Spleen (tissue), 7 donors: ENCODE data around the gene FAM89A.

Source experiments
- CTCF ChIP-seq, 11 experiments: fragments of 200-600 bp in 7 of 11; fragments of 450-650 bp in 4 of 11; sonication (generic) in 4 of 11; IDR thresholded peaks in 8 of 11; conservative IDR thresholded peaks in 3 of 11; 1 replicate in 7 of 11; 2 replicates in 4 of 11; pipeline versions ENCODE4 v1.4.0 to v1.8.0; 2016 to 2021; ENCODE audit warnings: antibody characterized with exemption in 11 of 11, inconsistent platforms in 4 of 11, mild to moderate bottlenecking in 1 of 11
- POLR2A ChIP-seq, 3 donors: fragments of 450-650 bp; IDR thresholded peaks; one replicate each; pipeline ENCODE4 v1.5.1; 2017; ENCODE audit warnings: antibody characterized with exemption in 3 of 3, mild to moderate bottlenecking in 1 of 3
- POLR2AphosphoS5 ChIP-seq, 3 donors: sonication (generic); formaldehyde crosslinking; IDR thresholded peaks; one replicate each; pipeline ENCODE4 v1.5.1; 2017; ENCODE audit warnings: antibody characterized with exemption in 3 of 3
- donor health status: DM: no; HTN: no; CAD: no; lungs with moderate emphysema.
- donor health status: DM: no; HTN: no; CAD: no.
- donor health status: DM: no; HTN: no; CAD: no.

- TF ChIP-seq POLR2A (IDR thresholded peaks at IDR 0.05) (no peak), CTCF (IDR thresholded peaks at IDR 0.05 in 8 of 11, conservative IDR thresholded peaks at IDR 0.05 in 3 of 11) (no peak), POLR2AphosphoS5 (IDR thresholded peaks at IDR 0.05) (no peak)
Observed at GRCh38 chr1:230994860-230995259, 45.2 kb downstream of the FAM89A start.
